Colon (tissue), 2 donors: Measurements from ENCODE around the gene AKAP12.

Source experiments
- FAIRE-seq: peaks from 2 replicates; lab custom pipeline; 2012; peaks lifted over from hg19 to GRCh38; lab: Jason Lieb, UNC
- donor health status: control.
- donor health status: control.

AKAP12 gene

GRCh38 chr6:151239603-151240035, at the start of gene AKAP12:
TSS of gene AKAP12 (plus strand) at chr6:151239967. CDS start at chr6:151240563, 596 bp downstream.
- FAIRE-seq = no peak

- no peak for FAIRE-seq
These were observed 48.2 kb upstream of the AKAP12 start for GRCh38 chr6:151191527-151191926.

- no peak for FAIRE-seq
These were observed 43.2 kb upstream of the AKAP12 start for GRCh38 chr6:151196555-151196954.

GRCh38 chr6:151197556-151197955, 42.2 kb upstream of the AKAP12 start:
- no peak for FAIRE-seq

GRCh38 chr6:151199991-151200390, 39.8 kb upstream of the AKAP12 start:
- no peak for FAIRE-seq

- no peak for FAIRE-seq
These were observed 33.8 kb upstream of the AKAP12 start for GRCh38 chr6:151205721-151206600.

- no peak for FAIRE-seq
These were observed 32.1 kb upstream of the AKAP12 start for GRCh38 chr6:151207674-151208073.

- FAIRE-seq = no peak
These were observed 30.5 kb upstream of the AKAP12 start for GRCh38 chr6:151209071-151209831.

GRCh38 chr6:151211075-151211474, 28.7 kb upstream of the AKAP12 start:
- FAIRE-seq = no peak

GRCh38 chr6:151213352-151213751, 26.4 kb upstream of the AKAP12 start:
- no peak for FAIRE-seq

- no peak for FAIRE-seq
These were observed 23.8 kb upstream of the AKAP12 start for GRCh38 chr6:151215999-151216398.

GRCh38 chr6:151216804-151217203, 23.0 kb upstream of the AKAP12 start:
- FAIRE-seq = no peak

GRCh38 chr6:151219192-151219591, 20.6 kb upstream of the AKAP12 start:
- no peak for FAIRE-seq

- FAIRE-seq = no peak
These were observed 15.7 kb upstream of the AKAP12 start for GRCh38 chr6:151224076-151224475.

- no peak for FAIRE-seq
These were observed 13.8 kb upstream of the AKAP12 start for GRCh38 chr6:151225919-151226318.

- no peak for FAIRE-seq
These were observed 10.9 kb upstream of the AKAP12 start for GRCh38 chr6:151228788-151229400.

- FAIRE-seq = no peak
These were observed 10.1 kb upstream of the AKAP12 start for GRCh38 chr6:151229401-151230276.

- no peak for FAIRE-seq
These were observed 9.5 kb upstream of the AKAP12 start for GRCh38 chr6:151230277-151230577.

GRCh38 chr6:151232899-151233298, 6.9 kb upstream of the AKAP12 start:
- FAIRE-seq = no peak

- FAIRE-seq = no peak
These were observed 6.0 kb upstream of the AKAP12 start for GRCh38 chr6:151233731-151234130.

GRCh38 chr6:151236668-151237401, 2.9 kb upstream of the AKAP12 start:
- no peak for FAIRE-seq
